GM21786 (cell line): ENCODE data around the gene FNBP1L.
"Not testable (repeated sequence)": the region's sequence is repeated elsewhere in the genome, so short reads cannot be mapped to it uniquely, and the experiment has no call there.

Source experiments
- ATAC-seq: cut with Tn5 transposase; IDR thresholded peaks from one replicate; pipeline ENCODE4 v1.9.1; 2021; ENCODE audit not compliant: unreplicated experiment

Gene FNBP1L

DNA sequence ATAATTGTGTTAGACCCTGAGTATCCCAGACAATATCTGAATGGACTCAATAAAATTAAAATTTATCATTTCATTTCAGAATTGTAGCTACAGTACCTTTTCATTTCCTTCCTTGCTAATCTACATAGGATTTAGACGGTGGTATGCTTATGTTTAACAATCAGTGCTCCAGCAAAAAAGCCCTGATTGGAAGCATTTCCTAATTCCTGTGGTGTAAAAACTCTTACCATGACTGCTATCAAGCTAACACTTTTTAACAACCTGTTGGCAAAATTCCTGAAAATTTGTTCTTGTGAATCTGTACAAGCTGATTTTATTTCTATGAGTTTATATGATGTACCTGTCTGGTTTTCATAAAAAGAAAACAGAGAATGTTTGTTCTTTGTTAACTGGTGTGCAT lies 5.2 kb upstream of the FNBP1L start:
- no peak for ATAC-seq

- ATAC-seq: no peak
These were observed 4.5 kb upstream of the FNBP1L start for GRCh38 chr1:93443454-93443853.

DNA sequence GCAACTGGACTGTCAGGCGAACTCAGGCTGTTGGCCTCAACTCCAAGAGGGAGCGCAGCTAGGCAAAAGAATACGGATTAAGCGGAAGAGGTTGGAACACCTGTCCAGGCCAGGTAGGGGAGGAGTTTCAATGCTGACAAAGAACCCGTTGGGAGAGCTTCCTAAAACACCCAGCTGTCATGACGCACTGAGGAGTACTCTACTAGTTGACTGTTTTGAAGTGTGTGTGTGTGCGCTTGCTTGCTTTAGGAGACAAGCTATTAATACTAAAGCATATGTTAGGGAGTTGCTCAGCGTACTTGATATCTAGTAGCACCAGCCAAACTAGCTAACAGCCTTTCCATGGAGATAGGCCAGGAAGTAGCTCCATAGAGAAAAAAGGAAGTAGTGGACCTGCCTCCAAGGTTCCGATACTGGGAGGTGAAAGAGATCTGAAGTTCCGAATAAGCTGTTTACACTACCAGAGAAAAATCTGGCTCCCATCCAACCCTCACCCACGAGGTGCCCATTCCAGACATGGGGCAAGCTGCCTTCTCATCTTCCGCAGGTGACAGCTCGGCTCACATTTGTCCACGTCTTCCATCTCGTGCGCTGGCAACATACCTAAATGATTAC lies 974 bp upstream of the FNBP1L start:
- ATAC-seq: no peak

DNA sequence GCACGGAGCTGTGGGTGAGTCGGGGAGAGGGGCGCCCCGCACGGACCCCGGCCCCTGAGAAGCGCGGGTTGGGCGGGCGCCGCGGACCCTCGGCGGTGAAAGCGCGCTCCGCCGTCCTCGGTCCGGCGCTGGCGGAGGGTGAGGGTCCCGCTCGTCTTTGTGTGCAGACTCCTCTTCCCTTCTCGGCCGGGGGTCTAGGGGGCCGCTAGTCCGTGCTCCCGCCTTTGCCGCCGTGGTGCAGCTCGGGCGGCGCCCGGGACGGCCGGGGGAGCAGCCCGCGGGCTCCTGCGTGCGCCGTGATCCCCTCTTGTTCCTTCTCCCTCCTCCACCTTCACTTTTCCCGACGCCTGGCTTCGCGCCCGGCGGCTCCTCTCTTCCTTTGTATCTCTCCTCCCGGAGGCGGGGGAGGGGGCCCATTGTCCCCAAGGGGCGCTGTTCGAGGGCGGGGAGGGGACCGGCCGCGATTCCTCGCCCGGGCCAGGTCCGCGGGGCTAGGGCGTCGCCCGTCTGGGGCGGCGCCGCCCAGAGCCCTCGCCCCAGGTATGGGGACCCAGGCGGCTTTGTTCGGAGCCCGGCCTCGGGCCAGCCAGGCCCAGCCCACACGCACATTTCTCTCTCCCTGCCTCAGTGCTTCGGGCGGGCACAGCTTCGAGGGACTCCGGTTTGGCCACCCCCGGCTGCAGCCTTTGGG lies 519 bp downstream of the FNBP1L start:
- no peak for ATAC-seq

DNA sequence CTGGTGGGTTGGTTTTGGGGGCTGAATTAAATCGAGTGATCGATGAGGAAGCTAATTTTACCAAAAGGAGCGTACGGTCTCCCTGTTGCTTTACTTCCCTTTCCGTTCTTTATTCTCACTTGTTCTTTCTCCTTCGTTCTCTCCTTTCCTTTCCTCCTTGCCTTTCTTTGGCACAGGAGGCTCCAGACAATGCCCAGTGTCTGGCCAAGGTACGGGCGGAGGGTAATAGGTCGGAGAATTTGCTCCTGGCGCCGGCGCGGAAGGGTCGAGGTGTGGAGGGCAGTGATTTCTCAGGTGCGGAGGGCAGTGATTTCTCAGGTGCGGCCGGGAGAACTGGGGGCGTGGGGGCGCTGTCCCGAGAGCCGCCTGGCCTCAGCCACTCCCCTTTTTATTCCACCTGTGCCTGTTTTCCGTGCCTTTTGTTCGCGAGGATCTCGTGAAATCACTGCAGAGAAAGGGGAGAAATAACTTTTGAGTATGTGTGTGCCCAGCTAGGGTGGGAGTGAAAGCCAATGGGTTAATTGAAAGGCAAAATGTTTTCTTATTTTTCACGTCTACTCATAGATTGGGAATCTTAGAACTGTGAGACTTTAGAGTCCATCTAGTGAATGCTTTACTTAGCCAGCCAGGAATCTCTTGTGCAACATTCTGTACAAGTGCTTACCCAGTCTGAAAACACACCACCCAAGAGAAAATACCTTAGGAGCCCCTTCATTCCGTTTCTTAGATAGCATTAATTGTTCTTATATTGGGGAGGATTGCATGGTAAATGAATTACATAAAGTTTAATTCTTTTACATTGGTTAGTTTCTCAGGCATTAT lies 1.3 kb downstream of the FNBP1L start:
- no peak for ATAC-seq

DNA sequence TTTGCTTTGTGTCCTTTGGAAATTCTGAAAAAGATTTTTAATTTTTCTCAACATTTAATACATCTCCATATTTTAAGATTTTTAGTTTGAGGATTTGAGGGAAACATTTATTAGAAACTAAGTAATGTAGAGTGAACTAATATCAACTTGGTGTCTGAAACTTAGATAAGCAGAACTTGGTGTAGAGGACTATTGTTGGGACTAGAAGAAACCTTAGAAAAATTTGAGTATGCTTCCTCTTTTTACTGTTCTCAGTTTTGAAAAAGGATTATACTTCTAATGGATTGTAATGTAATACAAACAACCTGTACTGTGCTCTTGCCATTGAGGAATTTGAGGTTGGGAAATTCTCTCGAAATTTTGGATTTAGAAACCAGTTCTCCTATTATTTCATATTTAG lies 2.4 kb downstream of the FNBP1L start:
- ATAC-seq: no peak

DNA sequence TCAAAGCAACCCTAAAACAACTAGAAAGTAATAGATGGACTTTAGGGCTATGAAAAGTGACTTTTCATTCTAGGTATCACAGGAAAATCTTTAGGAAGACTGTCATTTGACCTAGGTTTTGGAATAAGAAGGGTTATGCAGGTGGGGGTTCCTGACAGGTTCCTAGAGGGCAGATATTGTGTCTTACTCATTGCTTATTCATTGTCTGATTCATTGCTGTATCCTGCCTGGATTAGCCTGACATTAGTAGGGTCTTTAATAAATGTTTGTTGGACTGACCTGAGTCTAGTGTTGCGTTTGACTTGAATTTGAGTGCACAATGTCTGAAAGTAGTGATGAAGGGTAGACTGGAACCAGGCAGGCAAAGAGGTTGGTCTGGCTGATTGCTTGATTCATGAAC lies 6.0 kb downstream of the FNBP1L start:
- no peak for ATAC-seq

- no peak for ATAC-seq
These were observed 11.2 kb downstream of the FNBP1L start for GRCh38 chr1:93459126-93459525.

DNA sequence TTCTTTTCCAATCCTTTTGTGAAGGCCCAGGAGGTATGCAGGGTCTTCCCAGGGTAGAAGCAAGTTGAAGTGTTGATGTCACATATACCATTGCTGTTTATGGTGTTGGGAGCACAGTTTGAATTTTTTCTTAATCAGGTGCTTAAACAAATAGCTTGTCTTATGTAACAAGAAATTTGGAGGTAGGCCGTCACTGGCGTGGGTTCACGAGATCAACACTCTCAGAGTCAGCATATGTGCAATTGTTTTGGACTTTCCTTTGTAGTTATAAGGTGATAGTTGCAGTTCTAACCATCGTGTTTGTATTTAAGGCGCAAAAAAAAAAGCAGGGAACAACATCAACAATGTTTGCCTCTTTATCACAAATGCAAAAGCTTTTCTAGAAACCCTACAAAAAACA lies 13.3 kb downstream of the FNBP1L start:
- no peak for ATAC-seq

GRCh38 chr1:93463960-93464359 lies 16.0 kb downstream of the FNBP1L start:
- no peak for ATAC-seq

DNA sequence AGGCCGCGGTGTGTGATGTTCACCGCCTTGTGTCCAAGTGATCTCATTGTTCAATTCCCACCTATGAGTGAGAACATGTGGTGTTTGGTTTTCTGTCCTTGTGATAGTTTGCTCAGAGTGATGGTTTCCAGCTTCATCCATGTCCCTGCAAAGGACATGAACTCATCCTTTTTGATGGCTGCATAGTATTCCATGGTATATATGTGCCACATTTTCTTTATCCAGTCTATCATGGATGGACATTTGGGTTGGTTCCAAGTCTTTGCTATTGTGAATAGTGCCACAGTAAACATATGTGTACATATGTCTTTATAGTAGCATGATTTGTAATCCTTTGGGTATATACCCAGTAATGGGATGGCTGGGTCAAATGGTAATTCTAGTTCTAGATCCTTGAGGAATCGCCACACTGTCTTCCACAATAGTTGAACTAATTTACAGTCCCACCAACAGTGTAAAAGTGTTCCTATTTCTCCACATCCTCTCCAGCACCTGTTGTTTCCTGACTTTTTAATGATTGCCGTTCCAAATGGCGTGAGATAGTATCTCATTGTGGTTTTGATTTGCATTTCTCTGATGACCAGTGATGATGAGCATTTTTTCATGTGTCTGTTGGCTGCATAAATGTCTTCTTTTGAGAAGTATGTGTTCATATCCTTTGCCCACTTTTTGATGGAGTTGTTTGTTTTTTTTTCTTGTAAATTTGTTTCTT lies 17.6 kb downstream of the FNBP1L start:
- ATAC-seq: not testable (repeated sequence)

DNA sequence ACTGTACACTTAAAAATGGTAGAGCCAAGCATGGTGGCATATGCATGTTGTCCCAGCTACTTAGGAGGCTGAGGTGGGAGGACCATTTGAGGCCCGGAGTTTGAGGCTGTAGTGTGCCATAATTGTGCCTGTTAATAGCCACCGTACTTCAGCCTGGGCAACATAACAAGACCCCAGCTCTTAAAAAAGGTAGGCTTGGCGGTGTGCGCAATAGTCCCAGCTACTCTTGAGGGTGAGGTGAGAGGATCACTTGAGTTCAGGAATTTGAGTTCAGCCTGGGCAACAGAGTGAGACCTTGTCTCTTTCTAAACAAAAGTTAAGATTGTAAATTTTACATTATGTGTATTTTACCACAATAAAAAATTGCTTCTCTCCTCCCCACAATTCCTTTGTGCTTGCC lies 19.7 kb downstream of the FNBP1L start:
- ATAC-seq: no peak

DNA sequence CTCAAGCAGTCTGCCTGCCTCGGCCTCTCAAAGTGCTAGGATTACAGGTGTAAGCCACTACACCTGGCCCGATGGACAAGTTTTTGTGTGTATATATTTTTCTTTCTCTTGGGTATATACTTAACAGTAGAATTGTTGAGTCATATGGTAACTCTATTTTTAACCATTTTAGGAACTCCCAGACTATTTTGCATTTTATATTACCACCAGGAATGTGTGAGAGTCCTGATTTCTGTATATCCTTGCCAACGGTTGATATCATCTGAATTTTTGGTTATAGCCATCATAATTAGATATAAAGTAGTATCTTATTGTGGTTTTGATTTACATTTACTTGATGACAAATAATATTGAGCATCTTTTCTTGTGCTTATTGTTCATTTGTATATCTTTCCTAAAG lies 20.7 kb downstream of the FNBP1L start:
- ATAC-seq: no peak

DNA sequence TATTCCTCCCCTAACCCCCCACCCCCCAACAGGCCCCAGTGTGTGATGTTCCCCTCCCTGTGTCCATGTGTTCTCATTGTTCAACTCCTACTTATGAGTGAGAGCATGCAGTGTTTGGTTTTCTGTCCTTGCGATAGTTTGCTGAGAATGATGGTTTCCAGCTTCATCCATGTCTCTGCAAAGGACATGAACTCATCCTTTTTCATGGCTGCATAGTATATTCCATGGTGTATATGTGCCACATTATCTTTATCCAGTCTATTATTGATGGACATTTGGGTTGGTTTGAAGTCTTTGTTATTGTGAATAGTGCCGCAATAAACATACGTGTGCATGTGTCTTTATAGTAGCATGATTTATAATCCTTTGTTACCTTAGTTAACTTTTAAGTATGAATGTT lies 21.3 kb downstream of the FNBP1L start:
- ATAC-seq: not testable (repeated sequence)

- no peak for ATAC-seq
These were observed 23.4 kb downstream of the FNBP1L start for GRCh38 chr1:93471284-93471683.

GRCh38 chr1:93471911-93472310 lies 24.0 kb downstream of the FNBP1L start:
- ATAC-seq: no peak

GRCh38 chr1:93474321-93474720 lies 26.4 kb downstream of the FNBP1L start:
- ATAC-seq: no peak

DNA sequence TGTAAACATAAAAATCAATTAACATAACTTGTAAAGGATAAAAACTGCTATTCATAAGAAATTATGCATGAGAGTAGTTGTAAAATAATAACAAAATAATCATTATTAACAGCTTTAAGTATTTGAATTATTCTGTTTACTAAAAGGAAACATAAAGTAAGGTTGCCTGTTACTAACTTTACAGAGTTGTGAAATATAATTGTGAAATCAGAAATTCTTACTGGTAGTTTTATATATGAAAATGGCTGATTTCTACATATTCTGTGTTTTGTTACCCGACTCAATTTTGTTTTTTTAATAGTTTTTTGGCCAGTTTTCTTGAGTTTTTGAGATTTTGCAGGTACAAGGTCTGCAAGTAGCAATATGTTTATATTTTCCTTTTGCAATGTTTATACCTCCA lies 27.8 kb downstream of the FNBP1L start:
- ATAC-seq: no peak

DNA sequence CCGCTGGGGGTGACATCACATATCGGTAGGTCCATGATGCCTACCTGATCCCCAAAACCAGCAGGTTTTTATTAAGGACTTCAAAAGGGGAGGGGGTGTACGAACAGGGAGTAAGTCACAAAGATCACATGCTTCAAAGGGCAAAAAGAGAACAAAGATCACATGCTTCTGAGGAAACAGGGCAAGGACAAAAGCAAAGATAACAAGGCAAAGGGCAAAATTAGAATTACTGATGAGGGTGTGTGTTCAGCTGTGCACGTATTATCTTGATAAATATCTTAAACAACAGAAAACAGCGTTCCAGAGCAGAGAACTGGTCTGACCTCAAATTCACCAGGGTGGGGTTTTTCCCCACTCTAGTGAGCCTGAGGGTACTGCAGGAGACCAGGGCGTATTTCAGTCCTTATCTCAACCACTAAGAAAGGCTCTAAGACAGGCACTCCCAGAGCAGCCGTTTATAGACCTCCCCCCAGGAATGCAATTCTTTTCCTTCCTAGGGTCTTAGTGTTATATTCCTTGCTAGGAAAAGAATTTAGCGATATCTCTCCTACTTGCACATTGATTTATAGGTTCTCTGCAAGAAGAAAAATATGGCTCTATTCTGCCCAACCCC lies 31.3 kb downstream of the FNBP1L start:
- ATAC-seq: not testable (repeated sequence)

- not testable (repeated sequence) for ATAC-seq
These were observed 34.0 kb downstream of the FNBP1L start for GRCh38 chr1:93481899-93482298.

DNA sequence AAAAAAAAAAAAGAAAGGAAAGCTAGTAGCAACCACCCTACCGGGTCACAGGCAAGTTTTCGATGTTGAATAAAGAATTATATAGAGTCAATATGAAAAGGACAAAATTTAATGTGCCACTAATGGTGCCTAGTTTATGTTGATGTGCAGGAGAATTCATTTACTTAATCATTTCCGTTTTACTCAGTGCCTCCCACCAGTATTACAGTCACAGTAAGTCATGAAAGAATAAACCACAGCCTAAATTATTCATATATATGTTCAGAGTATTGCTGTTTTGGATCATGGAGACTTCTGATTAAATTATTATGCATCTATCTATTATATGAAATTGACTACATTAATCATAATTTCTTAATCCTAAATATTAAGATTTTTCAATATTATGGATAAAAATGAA lies 35.3 kb downstream of the FNBP1L start:
- ATAC-seq: no peak
